Prostate gland (tissue), 2 donors: ENCODE data around the gene THSD7A.

Source experiments
- POLR2AphosphoS5 ChIP-seq: sonication (generic); formaldehyde crosslinking; IDR thresholded peaks from one replicate; pipeline ENCODE4 v1.6.1; 2017; ENCODE audit warnings: antibody characterized with exemption
- TF ChIP-seq, protein P1 (sequence below), 4 experiments: fragments of 200-600 bp in 2 of 4; fragments of 450-650 bp in 2 of 4; sonication (generic) in 2 of 4; IDR thresholded peaks; 1 replicate in 3 of 4; 2 replicates in 1 of 4; pipeline ENCODE4 v1.5.1; 2016 to 2019; ENCODE audit warnings: antibody characterized with exemption in 4 of 4, mild to moderate bottlenecking in 2 of 4, moderate library complexity in 2 of 4

DNA sequence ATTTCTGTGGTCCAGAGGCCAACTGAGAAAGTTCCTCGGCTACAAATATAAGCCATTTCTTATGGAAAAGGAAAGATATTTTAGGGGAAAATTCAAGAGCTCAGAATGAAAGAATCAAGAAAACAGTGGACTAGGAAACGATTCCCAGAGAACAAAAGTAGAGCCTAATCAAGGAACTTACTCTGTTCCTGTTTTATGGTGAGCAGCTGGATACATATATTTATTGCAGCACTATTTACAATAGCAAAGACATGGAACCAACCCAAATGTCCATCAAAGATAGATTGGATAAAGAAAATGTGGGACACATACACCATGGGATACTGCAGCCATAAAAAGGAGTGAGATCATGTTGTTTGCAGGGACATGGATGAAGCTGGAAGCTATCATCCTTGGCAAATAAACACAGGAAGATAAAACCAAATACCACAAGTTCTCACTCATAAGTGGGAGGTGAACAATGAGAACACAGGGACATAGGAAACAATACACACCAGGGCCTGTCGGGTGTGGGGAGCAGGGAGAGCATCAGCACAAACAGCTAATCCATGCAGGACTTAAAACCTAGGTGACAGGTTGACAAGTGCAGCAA lies 298.7 kb downstream of the THSD7A start:
- TF ChIP-seq, protein P1, sequence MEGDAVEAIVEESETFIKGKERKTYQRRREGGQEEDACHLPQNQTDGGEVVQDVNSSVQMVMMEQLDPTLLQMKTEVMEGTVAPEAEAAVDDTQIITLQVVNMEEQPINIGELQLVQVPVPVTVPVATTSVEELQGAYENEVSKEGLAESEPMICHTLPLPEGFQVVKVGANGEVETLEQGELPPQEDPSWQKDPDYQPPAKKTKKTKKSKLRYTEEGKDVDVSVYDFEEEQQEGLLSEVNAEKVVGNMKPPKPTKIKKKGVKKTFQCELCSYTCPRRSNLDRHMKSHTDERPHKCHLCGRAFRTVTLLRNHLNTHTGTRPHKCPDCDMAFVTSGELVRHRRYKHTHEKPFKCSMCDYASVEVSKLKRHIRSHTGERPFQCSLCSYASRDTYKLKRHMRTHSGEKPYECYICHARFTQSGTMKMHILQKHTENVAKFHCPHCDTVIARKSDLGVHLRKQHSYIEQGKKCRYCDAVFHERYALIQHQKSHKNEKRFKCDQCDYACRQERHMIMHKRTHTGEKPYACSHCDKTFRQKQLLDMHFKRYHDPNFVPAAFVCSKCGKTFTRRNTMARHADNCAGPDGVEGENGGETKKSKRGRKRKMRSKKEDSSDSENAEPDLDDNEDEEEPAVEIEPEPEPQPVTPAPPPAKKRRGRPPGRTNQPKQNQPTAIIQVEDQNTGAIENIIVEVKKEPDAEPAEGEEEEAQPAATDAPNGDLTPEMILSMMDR (IDR thresholded peaks at IDR 0.05), result no peak
- peak; percentile 38 for TF ChIP-seq POLR2AphosphoS5
